Measurements from ENCODE around the gene CD2AP. TPM values are rescaled to one million over a fixed set of nuclear protein-coding genes. Genes with fewer than 3 reads are reported as not detected.

The CD2AP gene
- total RNA-seq, 1 donor from 2014 or later, result 47.8 TPM

- Histone ChIP-seq H3K27me3 (ENCODE audit: control insufficient read depth, insufficient read depth, low read length) (no peaks in the 10 kb centered on the region), H3K36me3 (ENCODE audit: control insufficient read depth, insufficient read depth, low read length) (no peaks in the 10 kb centered on the region), H3K4me3 (ENCODE audit: low read depth, low read length) (no peak overlapping the region)
- TF ChIP-seq CTCF (IDR thresholded peaks at IDR 0.05; ENCODE audit: insufficient read depth, low read length, poor library complexity, severe bottlenecking), result no peak
- DNase-seq (ENCODE audit: low read depth), result no peak
These were observed 152.4 kb downstream of the CD2AP start for GRCh38 chr6:47629954-47630353.

- Histone ChIP-seq H3K36me3 (ENCODE audit: control insufficient read depth, insufficient read depth, low read length) (no peaks in the 10 kb centered on the region), H3K4me3 (ENCODE audit: low read depth, low read length) (no peak overlapping the region), H3K27me3 (ENCODE audit: control insufficient read depth, insufficient read depth, low read length) (no peaks in the 10 kb centered on the region)
- DNase-seq (ENCODE audit: low read depth), result no peak
- no peak for TF ChIP-seq CTCF (IDR thresholded peaks at IDR 0.05; ENCODE audit: insufficient read depth, low read length, poor library complexity, severe bottlenecking)
These were observed 153.0 kb downstream of the CD2AP start for GRCh38 chr6:47630587-47630986.

- DNase-seq (ENCODE audit: low read depth), result no peak
- TF ChIP-seq CTCF (IDR thresholded peaks at IDR 0.05; ENCODE audit: insufficient read depth, low read length, poor library complexity, severe bottlenecking), result peak; percentile 29
These were observed 153.7 kb downstream of the CD2AP start for GRCh38 chr6:47631269-47631772.

GRCh38 chr6:47631797-47632196, 154.2 kb downstream of the CD2AP start:
- Histone ChIP-seq H3K36me3 (ENCODE audit: control insufficient read depth, insufficient read depth, low read length) (no peaks in the 10 kb centered on the region), H3K27me3 (ENCODE audit: control insufficient read depth, insufficient read depth, low read length) (no peaks in the 10 kb centered on the region), H3K4me3 (ENCODE audit: low read depth, low read length) (no peak overlapping the region)
- DNase-seq (ENCODE audit: low read depth), result no peak
- TF ChIP-seq CTCF (IDR thresholded peaks at IDR 0.05; ENCODE audit: insufficient read depth, low read length, poor library complexity, severe bottlenecking), result no peak

More at GRCh38 chr6:47631269-47631772, 153.7 kb downstream of the CD2AP start:
- H3K27me3 ChIP-seq (ENCODE audit: control insufficient read depth, insufficient read depth, low read length), result no peaks in the 10 kb centered on the region
- no peaks in the 10 kb centered on the region for H3K36me3 ChIP-seq (ENCODE audit: control insufficient read depth, insufficient read depth, low read length)
- H3K4me3 ChIP-seq (ENCODE audit: low read depth, low read length), result no peak overlapping the region

- Histone ChIP-seq H3K4me3 (ENCODE audit: low read depth, low read length) (no peak overlapping the region), H3K27me3 (ENCODE audit: control insufficient read depth, insufficient read depth, low read length) (no peaks in the 10 kb centered on the region), H3K36me3 (ENCODE audit: control insufficient read depth, insufficient read depth, low read length) (no peaks in the 10 kb centered on the region)
- peak; percentile 35 for TF ChIP-seq CTCF (IDR thresholded peaks at IDR 0.05; ENCODE audit: insufficient read depth, low read length, poor library complexity, severe bottlenecking)
- no peak for DNase-seq (ENCODE audit: low read depth)
These were observed 155.6 kb downstream of the CD2AP start for GRCh38 chr6:47633141-47633540.
